Measurements from ENCODE around the gene CYTH3.
"Not testable (repeated sequence)": the region's sequence is repeated elsewhere in the genome, so short reads cannot be mapped to it uniquely, and the experiment has no call there.

The CYTH3 gene

GRCh38 chr7:6307762-6308161, 35.3 kb upstream of the CYTH3 start:
- H3K4me3 ChIP-seq (ENCODE audit: low read depth, low read length) = no peak overlapping the region
- DNase-seq (ENCODE audit: low read depth) = no peak
- TF ChIP-seq CTCF (IDR thresholded peaks at IDR 0.05; ENCODE audit: low read depth, low read length, missing control alignments) = no peak

GRCh38 chr7:6306471-6306870, 34.0 kb upstream of the CYTH3 start:
- no peak for DNase-seq (ENCODE audit: low read depth)
- no peak overlapping the region for H3K4me3 ChIP-seq (ENCODE audit: low read depth, low read length)

GRCh38 chr7:6305330-6305729, 32.9 kb upstream of the CYTH3 start:
- no peak for TF ChIP-seq CTCF (IDR thresholded peaks at IDR 0.05; ENCODE audit: low read depth, low read length, missing control alignments)
- no peak overlapping the region for H3K4me3 ChIP-seq (ENCODE audit: low read depth, low read length)
- no peak for DNase-seq (ENCODE audit: low read depth)

More at GRCh38 chr7:6306471-6306870, 34.0 kb upstream of the CYTH3 start:
- no peak for TF ChIP-seq CTCF (IDR thresholded peaks at IDR 0.05; ENCODE audit: low read depth, low read length, missing control alignments)

- H3K4me3 ChIP-seq (ENCODE audit: low read depth, low read length); DNase-seq (ENCODE audit: low read depth): not testable (repeated sequence)
These were observed 29.0 kb upstream of the CYTH3 start for GRCh38 chr7:6301446-6301845.

- no peak for TF ChIP-seq CTCF (IDR thresholded peaks at IDR 0.05; ENCODE audit: low read depth, low read length, missing control alignments)
- no peak overlapping the region for H3K4me3 ChIP-seq (ENCODE audit: low read depth, low read length)
- DNase-seq (ENCODE audit: low read depth) = no peak
These were observed 27.4 kb upstream of the CYTH3 start for GRCh38 chr7:6299774-6300173.

GRCh38 chr7:6294839-6295238, 22.4 kb upstream of the CYTH3 start:
- no peak for TF ChIP-seq CTCF (IDR thresholded peaks at IDR 0.05; ENCODE audit: low read depth, low read length, missing control alignments)
- H3K4me3 ChIP-seq (ENCODE audit: low read depth, low read length) = no peak overlapping the region
- no peak for DNase-seq (ENCODE audit: low read depth)

- no peak for DNase-seq (ENCODE audit: low read depth)
- TF ChIP-seq CTCF (IDR thresholded peaks at IDR 0.05; ENCODE audit: low read depth, low read length, missing control alignments) = no peak
These were observed 20.8 kb upstream of the CYTH3 start for GRCh38 chr7:6293202-6293601.

GRCh38 chr7:6291941-6292340, 19.5 kb upstream of the CYTH3 start:
- not testable (repeated sequence) for DNase-seq (ENCODE audit: low read depth)

More at GRCh38 chr7:6293202-6293601, 20.8 kb upstream of the CYTH3 start:
- H3K4me3 ChIP-seq (ENCODE audit: low read depth, low read length) = no peak overlapping the region

More at GRCh38 chr7:6291941-6292340, 19.5 kb upstream of the CYTH3 start:
- not testable (repeated sequence) for H3K4me3 ChIP-seq (ENCODE audit: low read depth, low read length)

All from GM12864 (cell line).